T-cell (primary cell): ENCODE measurements around the gene SLC25A17. TPM values are rescaled to one million over a fixed set of nuclear protein-coding genes. Genes with fewer than 3 reads are reported as not detected.
A peak's percentile ranks its signal among the peaks of the same experiment; 100 is the strongest.
"Not testable (repeated sequence)": the region's sequence is repeated elsewhere in the genome, so short reads cannot be mapped to it uniquely, and the experiment has no call there.

Source experiments
- ATAC-seq, 4 experiments: fragments of 200-7000 bp in 3 of 4; fragments of 150-1000 bp in 1 of 4; cut with Tn5 transposase; replicated peaks in 1 of 4; 1 replicate in 3 of 4; 2 replicates in 1 of 4; pipeline ENCODE4 v1.10.0; 2021; ENCODE audit warnings: moderate library complexity in 3 of 4, mild to moderate bottlenecking in 2 of 4, moderate number of reproducible peaks in 1 of 4
- CTCF ChIA-PET, 2 donors: fragments of 300-600 bp; sonication (Branson Sonifier 250); formaldehyde crosslinking; loops; one replicate each; lab custom pipeline; 2022; ENCODE audit warnings: antibody characterized with exemption in 2 of 2; lab: Charles Lee
- POLR2A ChIA-PET, 2 donors: fragments of 300-600 bp; sonication (Branson Sonifier 250); formaldehyde crosslinking; loops; one replicate each; lab custom pipeline; 2022; ENCODE audit warnings: antibody characterized with exemption in 2 of 2; lab: Charles Lee
- DNase-seq, 35 experiments: peaks; one replicate each; pipeline versions ENCODE4 v3.0.0 to v3.0.0-alpha.2; 2013 to 2023
- H3K27ac ChIP-seq: one replicate; pipeline ENCODE4 v1.5.1; 2013; ENCODE audit warnings: low read length
- H3K27me3 ChIP-seq, 2 experiments: replicated peaks in 1 of 2; 1 replicate in 1 of 2; 2 replicates in 1 of 2; pipeline versions ENCODE4 v1.6.1 to v1.7.0; 2013; ENCODE audit warnings: low read length in 1 of 2, mixed read lengths in 1 of 2; ENCODE audit not compliant: control insufficient read depth in 2 of 2, insufficient read depth in 2 of 2; ENCODE audit errors: extremely low read depth in 1 of 2
- H3K36me3 ChIP-seq, 2 donors: 1 replicate in 1 of 2; 2 replicates in 1 of 2; pipeline versions ENCODE4 v1.6.1 to v1.7.0; 2013; ENCODE audit warnings: low read length in 1 of 2; ENCODE audit not compliant: control insufficient read depth in 2 of 2, insufficient read depth in 1 of 2; ENCODE audit errors: extremely low read depth in 1 of 2
- H3K4me1 ChIP-seq, 2 experiments: 1 replicate in 1 of 2; 2 replicates in 1 of 2; pipeline versions ENCODE4 v1.6.1 to v1.7.0; 2013; ENCODE audit warnings: low read length in 2 of 2, mixed read lengths in 1 of 2; ENCODE audit not compliant: insufficient read depth in 2 of 2, control insufficient read depth in 1 of 2; ENCODE audit errors: extremely low read depth in 1 of 2
- H3K4me3 ChIP-seq, 2 donors: 1 replicate in 1 of 2; 2 replicates in 1 of 2; pipeline versions ENCODE4 v1.5.1 to v1.7.0; 2013; ENCODE audit warnings: mild to moderate bottlenecking in 2 of 2, low read length in 1 of 2, moderate library complexity in 1 of 2; ENCODE audit not compliant: control insufficient read depth in 1 of 2; ENCODE audit errors: extremely low read depth in 1 of 2
- H3K9me3 ChIP-seq: 2 replicates; pipeline ENCODE4 v1.7.0; 2013
- H3K27ac Mint-ChIP-seq, 2 donors: one replicate each; pipeline ENCODE4 v1.8.0; 2020 to 2021; ENCODE audit warnings: mild to moderate bottlenecking in 2 of 2, mixed read lengths in 2 of 2
- H3K27me3 Mint-ChIP-seq, 2 donors: one replicate each; pipeline ENCODE4 v1.8.0; 2021 to 2022; ENCODE audit warnings: mixed read lengths in 2 of 2
- H3K36me3 Mint-ChIP-seq: one replicate; pipeline ENCODE4 v1.8.0; 2021; ENCODE audit warnings: mixed read lengths
- H3K4me1 Mint-ChIP-seq, 3 donors: one replicate each; pipeline ENCODE4 v1.8.0; 2020 to 2022; ENCODE audit warnings: mixed read lengths in 3 of 3, mild to moderate bottlenecking in 1 of 3
- H3K4me3 Mint-ChIP-seq, 3 donors: one replicate each; pipeline ENCODE4 v1.8.0; 2020 to 2022; ENCODE audit warnings: mild to moderate bottlenecking in 3 of 3, mixed read lengths in 3 of 3, moderate library complexity in 3 of 3
- H3K9me3 Mint-ChIP-seq, 3 donors: one replicate each; pipeline ENCODE4 v1.8.0; 2020 to 2022; ENCODE audit warnings: mixed read lengths in 3 of 3
- WGBS: methylation state at CpG from one replicate; pipeline ENCODE4 v1.1.5; 2013; ENCODE audit warnings: missing lambda C conversion rate; ENCODE audit not compliant: insufficient coverage; 5-methylcytosine and 5-hydroxymethylcytosine counted together
- total RNA-seq, 35 experiments: library from RNA in 6 of 35; stranded (reverse) in 6 of 35; fragments of 120-200 nt in 1 of 35; gene quantifications; one replicate each; pipeline versions ENCODE4 v1.2.1 to v1.2.4 and lab custom pipeline; 2013 to 2026

The SLC25A17 gene
- total RNA-seq, 5 donors from 2014 or later (not counting 1 experiment from before 2014, with no cell fraction given), result 8.9 to 14.2 (median 12.7) TPM

DNA sequence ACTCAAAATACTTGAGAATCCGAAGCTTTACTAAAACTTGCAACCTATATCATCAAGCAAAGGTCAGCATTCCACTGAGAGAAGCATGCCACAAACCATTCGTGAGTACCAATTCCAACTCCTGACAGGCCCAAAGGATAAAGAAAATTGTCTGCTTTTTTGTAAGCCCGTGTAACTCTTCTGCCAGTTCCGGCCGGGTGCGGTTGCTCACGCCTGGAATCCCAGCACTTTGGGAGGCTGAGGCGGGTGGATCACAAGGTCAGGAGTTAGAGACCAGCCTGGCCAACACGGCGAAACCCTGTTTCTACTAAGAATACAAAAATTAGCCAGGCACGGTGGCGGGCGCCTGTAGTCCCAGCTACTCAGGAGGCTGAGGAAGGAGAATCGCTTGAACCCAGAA, 37.4 kb downstream of the SLC25A17 start:
- H3K9me3 ChIP-seq, H3K27ac ChIP-seq, H3K4me1 ChIP-seq, H3K4me1 Mint-ChIP-seq, H3K4me3 Mint-ChIP-seq, H3K27me3 ChIP-seq, DNase-seq, POLR2A ChIA-PET, ATAC-seq, H3K27ac Mint-ChIP-seq, H3K4me3 ChIP-seq, H3K9me3 Mint-ChIP-seq, H3K27me3 Mint-ChIP-seq: not testable (repeated sequence)
- 97% methylated on average over 6 of the region's 14 CpGs for WGBS
- H3K36me3 Mint-ChIP-seq, result peaks cover 40% of the 10 kb centered on the region
- CTCF ChIA-PET, result interaction anchor here in 1 of 2 donors (0.6 kb wide), 1 partner anchor 9 kb away, joined by 5 read pairs; no protein-coding TSS in a partner anchor
- H3K36me3 ChIP-seq, result peaks cover 4 to 25% of the 10 kb centered on the region in 2 donors

DNA sequence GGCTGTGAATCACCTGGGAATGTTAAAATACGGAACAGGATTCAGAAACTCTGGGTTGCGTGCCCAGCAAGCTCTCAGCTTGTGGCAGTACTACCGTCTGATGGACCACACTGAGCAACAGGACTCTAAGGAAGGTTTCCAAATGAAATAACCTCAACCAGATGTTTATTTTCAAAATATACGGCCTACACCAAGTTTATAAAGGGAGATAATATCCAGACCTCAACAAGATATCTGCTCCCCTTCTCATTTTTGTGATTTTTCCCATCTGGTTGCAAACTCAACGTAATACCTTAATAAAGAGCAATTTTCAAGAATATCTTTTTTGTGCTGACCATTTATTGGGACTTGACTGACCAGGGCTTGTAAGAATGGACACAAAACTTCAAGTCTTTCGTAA, 49.4 kb downstream of the SLC25A17 start:
- Mint-ChIP-seq H3K36me3 (peaks cover 30% of the 10 kb centered on the region), H3K27me3 (no peaks in the 10 kb centered on the region), H3K9me3 (no peaks in the 10 kb centered on the region), H3K27ac (peak overlapping the region in 1 of 2 donors; percentile 25), H3K4me1 (peaks cover 7 to 11% (median 9%) of the 10 kb centered on the region in 3 donors), H3K4me3 (no peak overlapping the region)
- Histone ChIP-seq H3K36me3 (peaks cover 0 to 45% of the 10 kb centered on the region in 2 donors), H3K27me3 (no peaks in the 10 kb centered on the region), H3K4me1 (peaks cover 4 to 8% of the 10 kb centered on the region in 2 experiments), H3K9me3 (no peaks in the 10 kb centered on the region), H3K4me3 (no peak overlapping the region), H3K27ac (no peak overlapping the region)
- POLR2A ChIA-PET, result no interaction called here
- 100% methylated on average over 2 of the region's 6 CpGs for WGBS
- ATAC-seq, result no peak
- no peak for DNase-seq
- CTCF ChIA-PET, result interaction anchor here in 1 of 2 donors (0.6 to 0.7 kb wide), 2 partner anchors 17 to 55 kb away, joined by 3 to 4 read pairs; no protein-coding TSS in a partner anchor

DNA sequence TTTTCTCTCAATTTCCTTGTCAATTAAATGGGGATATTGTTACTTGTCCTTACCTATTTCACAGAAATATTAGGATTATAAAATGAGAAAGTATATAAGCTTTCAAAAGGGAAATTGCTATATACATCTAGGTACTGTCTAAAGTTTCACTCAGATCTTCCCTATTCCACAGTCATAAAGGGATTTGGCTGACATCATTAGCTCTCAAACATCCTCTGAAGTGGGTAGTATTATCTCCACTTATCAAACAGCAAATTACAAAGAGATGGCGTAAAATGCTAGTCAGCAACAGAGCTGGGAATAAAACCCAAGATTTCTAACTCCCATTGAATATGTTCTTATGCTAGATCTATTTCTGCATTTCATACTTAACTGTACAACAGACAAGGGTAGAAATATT, 50.9 kb downstream of the SLC25A17 start:
- peak overlapping the region; percentile 46 to 57 for H3K27ac Mint-ChIP-seq
- H3K36me3 Mint-ChIP-seq, result peaks cover 21% of the 10 kb centered on the region
- H3K27me3 Mint-ChIP-seq, result no peaks in the 10 kb centered on the region
- peaks cover 0 to 34% of the 10 kb centered on the region in 2 donors for H3K36me3 ChIP-seq
- ATAC-seq (no peak), DNase-seq (no peak)
- WGBS, result no CpG with 5 or more reads among the region's 1 CpG
- H3K4me3 ChIP-seq, result no peak overlapping the region
- peaks cover 9 to 19% of the 10 kb centered on the region in 2 experiments for H3K4me1 ChIP-seq
- H3K9me3 Mint-ChIP-seq, result no peaks in the 10 kb centered on the region
- no peak overlapping the region for H3K27ac ChIP-seq
- H3K9me3 ChIP-seq, result no peaks in the 10 kb centered on the region
- no peaks in the 10 kb centered on the region for H3K27me3 ChIP-seq
- ChIA-PET POLR2A (interaction anchor here in 1 of 2 donors (0.6 kb wide), 2 partner anchors 17 to 476 kb away, joined by 3 to 5 read pairs; no protein-coding TSS in a partner anchor), CTCF (interaction anchor here in 1 of 2 donors (0.5 to 0.6 kb wide), 2 partner anchors 33 to 81 kb away, joined by 3 read pairs; no protein-coding TSS in a partner anchor)
- no peak overlapping the region for H3K4me3 Mint-ChIP-seq
- H3K4me1 Mint-ChIP-seq, result peaks cover 14 to 21% (median 15%) of the 10 kb centered on the region in 3 donors

DNA sequence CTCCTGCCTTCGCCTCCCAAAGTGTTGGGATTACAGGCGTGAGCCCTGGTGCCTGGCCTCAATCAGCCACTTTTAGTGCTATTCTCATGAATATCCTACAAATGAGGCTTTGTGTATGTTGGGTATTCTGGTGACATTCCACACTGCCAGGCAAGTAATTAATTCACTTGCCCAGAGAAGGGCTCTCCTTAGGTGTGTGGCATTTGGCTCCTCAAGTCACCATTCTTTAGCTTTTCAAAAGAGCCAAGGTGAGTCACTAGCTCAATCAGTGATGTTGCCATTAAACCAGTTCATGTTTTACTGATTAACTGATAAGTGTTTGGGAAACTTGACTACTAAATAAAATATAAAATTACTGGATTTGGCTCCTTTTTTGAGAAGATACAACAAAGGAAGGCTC, 52.2 kb downstream of the SLC25A17 start:
- no peak overlapping the region for H3K4me3 ChIP-seq
- H3K9me3 Mint-ChIP-seq, result no peaks in the 10 kb centered on the region
- peaks cover 0 to 23% of the 10 kb centered on the region in 2 donors for H3K36me3 ChIP-seq
- peaks cover 21% of the 10 kb centered on the region for H3K36me3 Mint-ChIP-seq
- peaks cover 14 to 27% (median 17%) of the 10 kb centered on the region in 3 donors for H3K4me1 Mint-ChIP-seq
- ChIA-PET CTCF (no interaction called here), POLR2A (no interaction called here)
- H3K27me3 Mint-ChIP-seq, result no peaks in the 10 kb centered on the region
- DNase-seq (no peak), ATAC-seq (no peak)
- H3K9me3 ChIP-seq, result no peaks in the 10 kb centered on the region
- no peak overlapping the region for H3K27ac ChIP-seq
- no peaks in the 10 kb centered on the region for H3K27me3 ChIP-seq
- no peak overlapping the region for H3K4me3 Mint-ChIP-seq
- peaks cover 9 to 19% of the 10 kb centered on the region in 2 experiments for H3K4me1 ChIP-seq
- no CpG with 5 or more reads among the region's 2 CpGs for WGBS
- H3K27ac Mint-ChIP-seq, result no peak overlapping the region

DNA sequence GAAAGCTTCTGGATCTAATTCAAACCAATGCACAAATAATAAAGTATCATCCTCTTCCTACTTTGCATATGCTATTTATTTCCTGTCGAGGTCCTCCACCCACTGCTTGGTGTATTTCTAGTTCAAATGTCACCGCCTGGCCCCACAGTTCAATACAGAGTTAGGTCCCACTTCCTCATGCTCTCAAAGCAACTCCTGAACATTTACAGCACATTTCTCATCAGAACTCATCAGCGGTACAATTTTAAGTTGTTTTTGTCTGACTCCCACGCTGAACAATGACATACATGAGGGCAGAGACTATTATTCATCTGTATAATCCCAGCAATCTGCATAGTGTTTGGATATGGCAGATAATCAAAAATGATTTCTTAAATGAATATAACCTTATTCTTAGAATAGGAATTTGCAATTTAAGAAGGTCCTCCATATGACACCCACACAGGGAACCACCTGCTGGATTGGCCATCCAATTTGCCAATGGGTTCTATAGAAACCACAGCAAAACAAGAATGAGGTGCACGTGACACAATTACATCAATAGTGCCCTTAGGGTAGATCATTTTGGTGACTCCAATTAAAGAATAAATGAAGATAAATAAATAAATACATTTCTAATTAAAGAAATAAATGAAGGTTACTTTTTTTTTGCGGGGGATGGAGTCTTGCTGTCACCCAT, 54.2 kb downstream of the SLC25A17 start:
- H3K4me3 Mint-ChIP-seq, result peak overlapping the region; percentile 14 to 59 (median 29)
- H3K27ac ChIP-seq, result peak overlapping the region; percentile 73
- CTCF ChIA-PET, result interaction anchor here in 1 of 2 donors (0.7 to 1.0 kb wide), 2 partner anchors 11 to 36 kb away, joined by 3 read pairs; no protein-coding TSS in a partner anchor

DNA sequence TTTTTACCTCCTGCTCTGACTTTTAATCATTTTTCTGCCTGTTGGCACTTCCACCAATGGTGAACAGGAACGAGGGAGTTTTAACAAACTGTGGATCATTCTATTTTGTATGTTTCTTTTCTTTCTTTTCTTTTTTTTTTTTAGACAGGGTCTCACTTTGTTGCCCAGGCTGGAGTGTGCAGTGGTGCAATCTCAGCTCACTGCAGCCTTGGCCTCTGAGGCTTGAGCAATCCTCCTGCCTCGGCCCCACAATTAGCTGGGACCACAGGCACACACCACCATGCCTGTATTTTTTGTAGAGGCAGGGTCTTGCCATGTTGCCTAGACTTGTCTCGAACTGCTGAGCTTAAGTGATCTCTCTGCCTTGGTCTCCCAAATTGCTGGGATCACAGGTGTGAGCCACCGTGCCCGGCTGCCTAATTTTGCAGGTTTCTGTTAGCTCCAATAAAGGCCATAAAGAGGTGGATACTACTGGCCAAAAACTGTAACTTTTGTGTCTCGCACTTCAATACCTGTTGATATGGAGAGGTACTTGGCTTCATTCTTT, 59.8 kb downstream of the SLC25A17 start:
- WGBS, result 83% methylated on average over 3 of the region's 6 CpGs
- H3K9me3 Mint-ChIP-seq, result no peaks in the 10 kb centered on the region
- DNase-seq, result no peak
- H3K36me3 Mint-ChIP-seq, result no peaks in the 10 kb centered on the region
- ChIA-PET CTCF (interaction anchor here (0.6 to 4.1 kb wide), 6 partner anchors 11 to 1409 kb away, joined by 3 to 49 read pairs (median 4); no protein-coding TSS in a partner anchor), POLR2A (interaction anchor here (0.6 kb wide), 3 partner anchors 123 to 717 kb away, joined by 3 to 4 read pairs (median 3); no protein-coding TSS in a partner anchor)
- Histone ChIP-seq H3K4me3 (no peak overlapping the region), H3K9me3 (no peaks in the 10 kb centered on the region), H3K36me3 (no peaks in the 10 kb centered on the region), H3K4me1 (peaks cover 3 to 8% of the 10 kb centered on the region in 2 experiments), H3K27ac (no peak overlapping the region), H3K27me3 (no peaks in the 10 kb centered on the region)
- ATAC-seq, result no peak
- no peak overlapping the region for H3K27ac Mint-ChIP-seq
- peaks cover 9 to 19% (median 10%) of the 10 kb centered on the region in 3 donors for H3K4me1 Mint-ChIP-seq
- H3K4me3 Mint-ChIP-seq, result no peak overlapping the region
- no peaks in the 10 kb centered on the region for H3K27me3 Mint-ChIP-seq

More for the DNA sequence above, 54.2 kb downstream of the SLC25A17 start:
- Histone ChIP-seq H3K36me3 (peaks cover 0 to 9% of the 10 kb centered on the region in 2 donors), H3K4me3 (no peak overlapping the region), H3K9me3 (no peaks in the 10 kb centered on the region), H3K4me1 (peaks cover 9 to 19% of the 10 kb centered on the region in 2 experiments), H3K27me3 (no peaks in the 10 kb centered on the region)
- ATAC-seq (peak; percentile 81 to 98 (median 93)), DNase-seq (peak in 28 of 35 experiments; percentile 3 to 47 (median 20))
- Mint-ChIP-seq H3K9me3 (no peaks in the 10 kb centered on the region), H3K27me3 (no peaks in the 10 kb centered on the region), H3K27ac (peak overlapping the region; percentile 97 to 99), H3K4me1 (peaks cover 20 to 32% (median 21%) of the 10 kb centered on the region in 3 donors), H3K36me3 (peaks cover 7% of the 10 kb centered on the region)
- POLR2A ChIA-PET, result interaction anchor here in 1 of 2 donors (0.6 kb wide), 1 partner anchor 556 kb away, joined by 3 read pairs; no protein-coding TSS in a partner anchor
- 16% methylated on average over 2 of the region's 6 CpGs for WGBS
